Caco-2 (cell line): ENCODE results near the gene MRRF. TPM values are rescaled to one million over a fixed set of nuclear protein-coding genes. Genes with fewer than 3 reads are reported as not detected.

ENCODE experiments used
- BruUV-seq: library from RNA; stranded (reverse); fragments of 400-500 nt; replicated peaks from 2 replicates; lab custom pipeline; 2021; lab: Mats Ljungman, UMichigan
- CTCF ChIA-PET: fragments of 300-600 bp; sonication (Branson Sonifier 250); formaldehyde crosslinking; loops from one replicate; lab custom pipeline; 2022; ENCODE audit warnings: antibody characterized with exemption; lab: Charles Lee
- POLR2A ChIA-PET: fragments of 300-600 bp; sonication (Branson Sonifier 250); formaldehyde crosslinking; loops from one replicate; lab custom pipeline; 2022; ENCODE audit warnings: antibody characterized with exemption; lab: Charles Lee
- DNase-seq, 2 experiments: peaks; one replicate each; pipeline versions ENCODE4 v3.0.0 to v3.0.0-alpha.2; 2020 to 2022
- H3K27me3 ChIP-seq: replicated peaks from 2 replicates; pipeline ENCODE4 v1.6.0; 2011; ENCODE audit warnings: low read length; ENCODE audit not compliant: control insufficient read depth, insufficient read depth
- H3K36me3 ChIP-seq: 2 replicates; pipeline ENCODE4 v1.5.1; 2011; ENCODE audit warnings: low read length; ENCODE audit not compliant: control insufficient read depth, insufficient read depth
- H3K4me1 ChIP-seq: fragments of 250-450 bp; sonication (Bioruptor Pico); 2 replicates; pipeline ENCODE4 v1.5.1; 2020; ENCODE audit warnings: mild to moderate bottlenecking
- H3K4me3 ChIP-seq: 2 replicates; pipeline ENCODE4 v1.5.1; 2011; ENCODE audit warnings: low read depth, mild to moderate bottlenecking, control low read depth, low read length
- H3K9me3 ChIP-seq: fragments of 250-450 bp; sonication (Bioruptor Pico); 2 replicates; pipeline ENCODE4 v1.5.1; 2020; ENCODE audit warnings: mild to moderate bottlenecking, moderate library complexity
- H3K27ac Mint-ChIP-seq: one replicate; pipeline ENCODE4 v1.8.0; 2022; ENCODE audit warnings: mixed read lengths; ENCODE audit not compliant: unreplicated experiment
- H3K27me3 Mint-ChIP-seq: one replicate; pipeline ENCODE4 v1.8.0; 2022; ENCODE audit warnings: mixed read lengths; ENCODE audit not compliant: insufficient read depth, unreplicated experiment
- H3K36me3 Mint-ChIP-seq: one replicate; pipeline ENCODE4 v1.8.0; 2022; ENCODE audit warnings: mild to moderate bottlenecking, mixed read lengths; ENCODE audit not compliant: insufficient read depth, unreplicated experiment
- H3K4me1 Mint-ChIP-seq: one replicate; pipeline ENCODE4 v1.8.0; 2022; ENCODE audit warnings: low read depth, mixed read lengths; ENCODE audit not compliant: unreplicated experiment
- H3K4me3 Mint-ChIP-seq: one replicate; pipeline ENCODE4 v1.8.0; 2022; ENCODE audit warnings: mild to moderate bottlenecking, moderate library complexity, mixed read lengths; ENCODE audit not compliant: unreplicated experiment
- H3K9me3 Mint-ChIP-seq: one replicate; pipeline ENCODE4 v1.8.0; 2022; ENCODE audit warnings: mixed read lengths; ENCODE audit not compliant: unreplicated experiment
- intact Hi-C: fragments of 100-400 bp; cut with micrococcal nuclease; formaldehyde crosslinking; loops from one replicate; pipeline ENCODE4 v1.10.0; 2022; ENCODE audit not compliant: unreplicated experiment
- total RNA-seq: library from RNA; stranded (reverse); gene quantifications from 2 replicates; pipeline ENCODE4 v1.2.3, GENCODE V29; 2022
- TF ChIP-seq, protein P1 (sequence below), 2 experiments: fragments of 200-600 bp in 1 of 2; IDR thresholded peaks; 1 replicate in 1 of 2; 2 replicates in 1 of 2; pipeline versions ENCODE4 v1.5.1 to v1.8.0; 2011 to 2022; ENCODE audit warnings: antibody characterized with exemption in 1 of 2, control low read depth in 1 of 2, inconsistent platforms in 1 of 2, low read depth in 1 of 2, low read length in 1 of 2, mild to moderate bottlenecking in 1 of 2, moderate library complexity in 1 of 2; ENCODE audit not compliant: insufficient read depth in 1 of 2, severe bottlenecking in 1 of 2, unreplicated experiment in 1 of 2

Gene MRRF
- total RNA-seq, 1 experiment from 2014 or later = 64.6 TPM

DNA sequence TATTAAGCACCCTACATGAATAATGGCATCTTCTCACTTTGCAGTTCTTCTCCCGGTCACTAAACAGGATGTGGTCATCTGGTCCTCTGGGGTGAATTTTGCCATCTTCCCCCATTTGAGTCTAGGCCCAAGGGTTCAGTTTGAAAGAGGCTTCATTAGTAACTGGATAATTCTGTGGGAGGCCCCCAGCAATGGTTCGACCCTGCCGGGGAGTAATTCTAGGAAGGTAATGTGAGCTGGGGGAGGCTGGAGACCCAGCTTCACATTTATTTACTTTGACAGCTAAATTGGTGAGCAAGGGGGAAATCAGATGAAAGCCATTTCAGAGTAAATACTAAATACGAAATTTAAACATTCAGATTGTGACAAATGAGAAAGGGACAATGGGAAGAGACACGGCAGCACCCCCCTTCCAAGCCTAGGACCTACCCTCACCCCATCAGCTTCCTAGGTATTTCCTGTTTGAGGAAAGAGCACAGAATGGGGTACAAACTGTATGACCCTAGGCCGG, 31.8 kb upstream of the MRRF start:
- BruUV-seq = no TSS peak
- ChIA-PET CTCF (no interaction called here), POLR2A (interaction anchor here (0.6 kb wide), 2 partner anchors 72 to 680 kb away, joined by 3 to 5 read pairs; no protein-coding TSS in a partner anchor)
- 0 out of 2 replicates have a peak, but pooled peaks cover 8% of the 10 kb centered on the region for H3K4me1 ChIP-seq
- H3K27ac Mint-ChIP-seq = no peak overlapping the region
- no peaks in the 10 kb centered on the region for H3K9me3 ChIP-seq
- DNase-seq = no peak
- no peaks in the 10 kb centered on the region for H3K4me1 Mint-ChIP-seq
- TF ChIP-seq, protein P1, sequence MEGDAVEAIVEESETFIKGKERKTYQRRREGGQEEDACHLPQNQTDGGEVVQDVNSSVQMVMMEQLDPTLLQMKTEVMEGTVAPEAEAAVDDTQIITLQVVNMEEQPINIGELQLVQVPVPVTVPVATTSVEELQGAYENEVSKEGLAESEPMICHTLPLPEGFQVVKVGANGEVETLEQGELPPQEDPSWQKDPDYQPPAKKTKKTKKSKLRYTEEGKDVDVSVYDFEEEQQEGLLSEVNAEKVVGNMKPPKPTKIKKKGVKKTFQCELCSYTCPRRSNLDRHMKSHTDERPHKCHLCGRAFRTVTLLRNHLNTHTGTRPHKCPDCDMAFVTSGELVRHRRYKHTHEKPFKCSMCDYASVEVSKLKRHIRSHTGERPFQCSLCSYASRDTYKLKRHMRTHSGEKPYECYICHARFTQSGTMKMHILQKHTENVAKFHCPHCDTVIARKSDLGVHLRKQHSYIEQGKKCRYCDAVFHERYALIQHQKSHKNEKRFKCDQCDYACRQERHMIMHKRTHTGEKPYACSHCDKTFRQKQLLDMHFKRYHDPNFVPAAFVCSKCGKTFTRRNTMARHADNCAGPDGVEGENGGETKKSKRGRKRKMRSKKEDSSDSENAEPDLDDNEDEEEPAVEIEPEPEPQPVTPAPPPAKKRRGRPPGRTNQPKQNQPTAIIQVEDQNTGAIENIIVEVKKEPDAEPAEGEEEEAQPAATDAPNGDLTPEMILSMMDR (IDR thresholded peaks at IDR 0.05; ENCODE audit: insufficient read depth in 1 of 2, low read depth in 1 of 2, low read length in 1 of 2, severe bottlenecking in 1 of 2, unreplicated experiment in 1 of 2) = no peak
- no peaks in the 10 kb centered on the region for H3K36me3 ChIP-seq
- no peak overlapping the region for H3K4me3 Mint-ChIP-seq
- peaks cover 1% of the 10 kb centered on the region; the same call in 1 of the 2 replicates for H3K27me3 ChIP-seq
- H3K36me3 Mint-ChIP-seq = no peaks in the 10 kb centered on the region
- H3K9me3 Mint-ChIP-seq = no peaks in the 10 kb centered on the region
- H3K4me3 ChIP-seq = no peak overlapping the region
- intact Hi-C loops = loop anchor here (5.0 kb wide), 1 partner anchor 106 kb away; no protein-coding TSS in a partner anchor
- H3K27me3 Mint-ChIP-seq = peaks cover 3% of the 10 kb centered on the region

DNA sequence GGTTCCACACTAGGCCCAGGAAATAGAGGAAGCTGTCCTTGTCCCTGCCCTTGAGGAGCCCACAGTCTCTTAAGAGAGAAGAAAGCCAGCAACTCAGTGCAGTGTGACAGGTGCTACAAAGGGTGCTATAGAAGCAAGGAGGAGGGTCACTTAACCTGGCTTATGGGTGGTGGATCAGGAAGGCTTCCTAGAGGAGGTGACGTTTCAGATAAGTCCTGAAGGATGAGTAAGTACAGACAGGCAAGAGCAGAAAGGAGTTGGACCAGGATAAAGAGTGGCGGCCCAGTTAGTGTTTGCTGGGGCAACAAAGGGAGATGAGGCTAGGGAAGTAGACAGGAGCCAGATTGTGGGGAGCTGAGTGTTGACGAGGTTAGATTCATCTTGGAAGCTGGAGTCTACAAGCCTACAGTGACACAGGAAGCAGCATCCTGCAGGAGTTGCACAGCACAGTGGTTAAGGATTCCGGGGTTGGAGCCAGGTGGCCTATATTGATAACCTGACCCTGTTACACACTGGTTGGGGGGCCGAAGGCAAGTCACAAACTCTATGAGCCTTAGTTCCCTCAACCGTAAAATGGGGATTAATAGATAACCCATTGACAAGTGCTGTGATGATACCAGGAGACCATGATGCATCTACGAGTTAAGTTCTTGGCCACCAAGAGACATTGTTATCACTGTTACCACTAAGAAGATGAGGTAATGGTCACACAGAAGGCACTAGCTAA, 30.5 kb upstream of the MRRF start:
- BruUV-seq = no TSS peak
- Histone ChIP-seq H3K36me3 (no peaks in the 10 kb centered on the region), H3K27me3 (no peaks in the 10 kb centered on the region; the same call in 1 of the 2 replicates), H3K4me1 (0 out of 2 replicates have a peak, but pooled peaks cover 8% of the 10 kb centered on the region), H3K4me3 (no peak overlapping the region), H3K9me3 (no peaks in the 10 kb centered on the region)
- TF ChIP-seq, protein P1 (IDR thresholded peaks at IDR 0.05; ENCODE audit: insufficient read depth in 1 of 2, low read depth in 1 of 2, low read length in 1 of 2, severe bottlenecking in 1 of 2, unreplicated experiment in 1 of 2) = no peak
- H3K9me3 Mint-ChIP-seq = no peaks in the 10 kb centered on the region
- no peak overlapping the region for H3K27ac Mint-ChIP-seq
- ChIA-PET CTCF (no interaction called here), POLR2A (no interaction called here)
- intact Hi-C loops = loop anchor here (5.0 kb wide), 1 partner anchor 107 kb away; no protein-coding TSS in a partner anchor
- H3K4me1 Mint-ChIP-seq = no peaks in the 10 kb centered on the region
- H3K4me3 Mint-ChIP-seq = no peak overlapping the region
- peaks cover 3% of the 10 kb centered on the region for H3K27me3 Mint-ChIP-seq
- H3K36me3 Mint-ChIP-seq = no peaks in the 10 kb centered on the region
- no peak for DNase-seq

DNA sequence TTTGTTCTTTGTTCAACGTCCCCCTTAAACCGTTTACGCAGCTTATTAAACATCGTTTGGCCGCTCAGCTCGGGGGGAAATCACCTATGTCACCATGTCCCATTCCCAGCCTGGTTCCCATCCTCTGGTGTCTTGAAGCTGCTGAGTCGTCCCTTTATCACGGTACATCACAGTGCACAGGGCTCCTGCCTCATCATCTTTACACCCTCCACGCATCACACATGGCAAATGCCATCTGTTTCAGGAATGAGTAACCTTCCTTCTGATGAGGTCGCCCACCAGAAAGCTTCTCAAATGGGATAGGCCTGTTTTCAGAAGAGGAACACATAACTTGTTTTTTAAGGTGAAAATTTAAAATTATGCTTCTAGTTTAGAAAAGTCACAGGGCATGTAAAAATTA, 28.0 kb upstream of the MRRF start:
- H3K27ac Mint-ChIP-seq = no peak overlapping the region
- H3K4me1 Mint-ChIP-seq = no peaks in the 10 kb centered on the region
- peaks cover 3% of the 10 kb centered on the region for H3K27me3 Mint-ChIP-seq
- Histone ChIP-seq H3K4me3 (no peak overlapping the region), H3K27me3 (no peaks in the 10 kb centered on the region), H3K4me1 (no peaks in the 10 kb centered on the region), H3K9me3 (no peaks in the 10 kb centered on the region), H3K36me3 (0 out of 2 replicates have a peak, but pooled peaks cover 1% of the 10 kb centered on the region)
- TF ChIP-seq, protein P1 (IDR thresholded peaks at IDR 0.05; ENCODE audit: insufficient read depth in 1 of 2, low read depth in 1 of 2, low read length in 1 of 2, severe bottlenecking in 1 of 2, unreplicated experiment in 1 of 2) = no peak
- POLR2A ChIA-PET = no interaction called here
- peaks cover 13% of the 10 kb centered on the region for H3K36me3 Mint-ChIP-seq
- no peak overlapping the region for H3K4me3 Mint-ChIP-seq
- DNase-seq = no peak
- no peaks in the 10 kb centered on the region for H3K9me3 Mint-ChIP-seq
- BruUV-seq = no TSS peak
- CTCF ChIA-PET = no interaction called here
- intact Hi-C loops = no loop called here
